Upper lobe of left lung (tissue), 4 donors: ENCODE results near the gene METTL26.

Experiments
- EP300 ChIP-seq, 4 donors: sonication (generic); formaldehyde crosslinking; IDR thresholded peaks; one replicate each; pipeline ENCODE4 v1.5.1; 2017; ENCODE audit warnings: antibody characterized with exemption in 4 of 4, control low read depth in 2 of 4
- POLR2AphosphoS5 ChIP-seq, 2 donors: sonication (generic); formaldehyde crosslinking; IDR thresholded peaks; one replicate each; pipeline ENCODE4 v1.5.1; 2017; ENCODE audit warnings: antibody characterized with exemption in 2 of 2
- TF ChIP-seq, protein P1 (sequence below), 6 experiments: fragments of 450-650 bp in 4 of 6; fragments of 200-600 bp in 2 of 6; sonication (generic) in 2 of 6; IDR thresholded peaks; one replicate each; pipeline ENCODE4 v1.5.1; 2016 to 2019; ENCODE audit warnings: antibody characterized with exemption in 6 of 6

DNA sequence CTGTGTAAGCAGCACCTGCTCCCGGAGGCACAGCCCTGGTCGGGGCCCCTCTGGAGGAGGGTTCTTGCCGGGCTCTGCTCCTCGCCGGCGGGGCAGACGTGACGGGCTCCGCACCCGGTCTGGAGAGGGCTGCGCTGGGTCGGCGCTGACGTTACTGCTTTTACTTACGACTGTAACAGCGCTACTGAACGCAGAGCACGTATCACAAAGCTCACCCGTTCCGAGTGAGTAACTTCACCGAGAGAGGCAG lies 47.5 kb downstream of the METTL26 start:
- TF ChIP-seq EP300 (IDR thresholded peaks at IDR 0.05) (no peak), POLR2AphosphoS5 (IDR thresholded peaks at IDR 0.05) (no peak)
- TF ChIP-seq, protein P1, sequence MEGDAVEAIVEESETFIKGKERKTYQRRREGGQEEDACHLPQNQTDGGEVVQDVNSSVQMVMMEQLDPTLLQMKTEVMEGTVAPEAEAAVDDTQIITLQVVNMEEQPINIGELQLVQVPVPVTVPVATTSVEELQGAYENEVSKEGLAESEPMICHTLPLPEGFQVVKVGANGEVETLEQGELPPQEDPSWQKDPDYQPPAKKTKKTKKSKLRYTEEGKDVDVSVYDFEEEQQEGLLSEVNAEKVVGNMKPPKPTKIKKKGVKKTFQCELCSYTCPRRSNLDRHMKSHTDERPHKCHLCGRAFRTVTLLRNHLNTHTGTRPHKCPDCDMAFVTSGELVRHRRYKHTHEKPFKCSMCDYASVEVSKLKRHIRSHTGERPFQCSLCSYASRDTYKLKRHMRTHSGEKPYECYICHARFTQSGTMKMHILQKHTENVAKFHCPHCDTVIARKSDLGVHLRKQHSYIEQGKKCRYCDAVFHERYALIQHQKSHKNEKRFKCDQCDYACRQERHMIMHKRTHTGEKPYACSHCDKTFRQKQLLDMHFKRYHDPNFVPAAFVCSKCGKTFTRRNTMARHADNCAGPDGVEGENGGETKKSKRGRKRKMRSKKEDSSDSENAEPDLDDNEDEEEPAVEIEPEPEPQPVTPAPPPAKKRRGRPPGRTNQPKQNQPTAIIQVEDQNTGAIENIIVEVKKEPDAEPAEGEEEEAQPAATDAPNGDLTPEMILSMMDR (IDR thresholded peaks at IDR 0.05): no peak
